Caco-2 (cell line): ENCODE data around the gene CDKN1A. TPM values are rescaled to one million over a fixed set of nuclear protein-coding genes. Genes with fewer than 3 reads are reported as not detected.
A peak's percentile ranks its signal among the peaks of the same experiment; 100 is the strongest.

Source experiments
- BruUV-seq: library from RNA; stranded (reverse); fragments of 400-500 nt; replicated peaks from 2 replicates; lab custom pipeline; 2021; lab: Mats Ljungman, UMichigan
- CTCF ChIA-PET: fragments of 300-600 bp; sonication (Branson Sonifier 250); formaldehyde crosslinking; loops from one replicate; lab custom pipeline; 2022; ENCODE audit warnings: antibody characterized with exemption; lab: Charles Lee
- POLR2A ChIA-PET: fragments of 300-600 bp; sonication (Branson Sonifier 250); formaldehyde crosslinking; loops from one replicate; lab custom pipeline; 2022; ENCODE audit warnings: antibody characterized with exemption; lab: Charles Lee
- DNase-seq, 2 experiments: peaks; one replicate each; pipeline versions ENCODE4 v3.0.0 to v3.0.0-alpha.2; 2020 to 2022
- H3K27me3 ChIP-seq: replicated peaks from 2 replicates; pipeline ENCODE4 v1.6.0; 2011; ENCODE audit warnings: low read length; ENCODE audit not compliant: control insufficient read depth, insufficient read depth
- H3K36me3 ChIP-seq: 2 replicates; pipeline ENCODE4 v1.5.1; 2011; ENCODE audit warnings: low read length; ENCODE audit not compliant: control insufficient read depth, insufficient read depth
- H3K4me1 ChIP-seq: fragments of 250-450 bp; sonication (Bioruptor Pico); 2 replicates; pipeline ENCODE4 v1.5.1; 2020; ENCODE audit warnings: mild to moderate bottlenecking
- H3K4me3 ChIP-seq: 2 replicates; pipeline ENCODE4 v1.5.1; 2011; ENCODE audit warnings: low read depth, mild to moderate bottlenecking, control low read depth, low read length
- H3K9me3 ChIP-seq: fragments of 250-450 bp; sonication (Bioruptor Pico); 2 replicates; pipeline ENCODE4 v1.5.1; 2020; ENCODE audit warnings: mild to moderate bottlenecking, moderate library complexity
- H3K27ac Mint-ChIP-seq: one replicate; pipeline ENCODE4 v1.8.0; 2022; ENCODE audit warnings: mixed read lengths; ENCODE audit not compliant: unreplicated experiment
- H3K27me3 Mint-ChIP-seq: one replicate; pipeline ENCODE4 v1.8.0; 2022; ENCODE audit warnings: mixed read lengths; ENCODE audit not compliant: insufficient read depth, unreplicated experiment
- H3K36me3 Mint-ChIP-seq: one replicate; pipeline ENCODE4 v1.8.0; 2022; ENCODE audit warnings: mild to moderate bottlenecking, mixed read lengths; ENCODE audit not compliant: insufficient read depth, unreplicated experiment
- H3K4me1 Mint-ChIP-seq: one replicate; pipeline ENCODE4 v1.8.0; 2022; ENCODE audit warnings: low read depth, mixed read lengths; ENCODE audit not compliant: unreplicated experiment
- H3K4me3 Mint-ChIP-seq: one replicate; pipeline ENCODE4 v1.8.0; 2022; ENCODE audit warnings: mild to moderate bottlenecking, moderate library complexity, mixed read lengths; ENCODE audit not compliant: unreplicated experiment
- H3K9me3 Mint-ChIP-seq: one replicate; pipeline ENCODE4 v1.8.0; 2022; ENCODE audit warnings: mixed read lengths; ENCODE audit not compliant: unreplicated experiment
- CTCF ChIP-seq, 2 experiments: fragments of 200-600 bp in 1 of 2; IDR thresholded peaks; 1 replicate in 1 of 2; 2 replicates in 1 of 2; pipeline versions ENCODE4 v1.5.1 to v1.8.0; 2011 to 2022; ENCODE audit warnings: antibody characterized with exemption in 1 of 2, control low read depth in 1 of 2, inconsistent platforms in 1 of 2, low read depth in 1 of 2, low read length in 1 of 2, mild to moderate bottlenecking in 1 of 2, moderate library complexity in 1 of 2; ENCODE audit not compliant: insufficient read depth in 1 of 2, severe bottlenecking in 1 of 2, unreplicated experiment in 1 of 2
- intact Hi-C: fragments of 100-400 bp; cut with micrococcal nuclease; formaldehyde crosslinking; loops from one replicate; pipeline ENCODE4 v1.10.0; 2022; ENCODE audit not compliant: unreplicated experiment
- total RNA-seq: library from RNA; stranded (reverse); gene quantifications from 2 replicates; pipeline ENCODE4 v1.2.3, GENCODE V29; 2022

Gene CDKN1A
- total RNA-seq, 1 experiment from 2014 or later, result 3.0 TPM

GRCh38 chr6:36712816-36713215 is 34.3 kb downstream of the CDKN1A start:
- intact Hi-C loops, result no loop called here
- H3K4me1 Mint-ChIP-seq, result no peaks in the 10 kb centered on the region
- no TSS peak for BruUV-seq
- no peaks in the 10 kb centered on the region for H3K27me3 Mint-ChIP-seq
- Histone ChIP-seq H3K27me3 (no peaks in the 10 kb centered on the region), H3K9me3 (no peaks in the 10 kb centered on the region), H3K36me3 (no peaks in the 10 kb centered on the region), H3K4me1 (peaks cover 4% of the 10 kb centered on the region), H3K4me3 (no peak overlapping the region)
- ChIA-PET CTCF (no interaction called here), POLR2A (no interaction called here)
- H3K9me3 Mint-ChIP-seq, result no peaks in the 10 kb centered on the region
- no peak overlapping the region for H3K4me3 Mint-ChIP-seq
- H3K27ac Mint-ChIP-seq, result no peak overlapping the region
- no peaks in the 10 kb centered on the region for H3K36me3 Mint-ChIP-seq
- no peak for TF ChIP-seq CTCF (IDR thresholded peaks at IDR 0.05; ENCODE audit: insufficient read depth in 1 of 2, low read depth in 1 of 2, low read length in 1 of 2, severe bottlenecking in 1 of 2, unreplicated experiment in 1 of 2)
- no peak for DNase-seq

- Mint-ChIP-seq H3K27me3 (no peaks in the 10 kb centered on the region), H3K36me3 (no peaks in the 10 kb centered on the region), H3K27ac (no peak overlapping the region), H3K4me1 (no peaks in the 10 kb centered on the region), H3K9me3 (no peaks in the 10 kb centered on the region), H3K4me3 (no peak overlapping the region)
- CTCF ChIA-PET, result no interaction called here
- H3K4me1 ChIP-seq, result peaks cover 4% of the 10 kb centered on the region
- no peaks in the 10 kb centered on the region for H3K27me3 ChIP-seq
- TF ChIP-seq CTCF (IDR thresholded peaks at IDR 0.05; ENCODE audit: insufficient read depth in 1 of 2, low read depth in 1 of 2, low read length in 1 of 2, severe bottlenecking in 1 of 2, unreplicated experiment in 1 of 2), result no peak
- POLR2A ChIA-PET, result no interaction called here
- H3K36me3 ChIP-seq, result no peaks in the 10 kb centered on the region
- no peaks in the 10 kb centered on the region for H3K9me3 ChIP-seq
- intact Hi-C loops, result no loop called here
- DNase-seq, result no peak
- H3K4me3 ChIP-seq, result no peak overlapping the region
- no TSS peak for BruUV-seq
These were observed 35.3 kb downstream of the CDKN1A start for GRCh38 chr6:36713846-36714245.

- intact Hi-C loops, result no loop called here
These were observed 36.0 kb downstream of the CDKN1A start for GRCh38 chr6:36714511-36714910.

More at GRCh38 chr6:36714511-36714910, 36.0 kb downstream of the CDKN1A start:
- TF ChIP-seq CTCF (IDR thresholded peaks at IDR 0.05; ENCODE audit: insufficient read depth in 1 of 2, low read depth in 1 of 2, low read length in 1 of 2, severe bottlenecking in 1 of 2, unreplicated experiment in 1 of 2), result no peak
- ChIA-PET POLR2A (no interaction called here), CTCF (no interaction called here)
- Mint-ChIP-seq H3K27ac (no peak overlapping the region), H3K27me3 (no peaks in the 10 kb centered on the region), H3K4me1 (no peaks in the 10 kb centered on the region), H3K36me3 (no peaks in the 10 kb centered on the region), H3K9me3 (no peaks in the 10 kb centered on the region), H3K4me3 (no peak overlapping the region)
- peak in 1 of 2 experiments; percentile 12 for DNase-seq
- no TSS peak for BruUV-seq
- Histone ChIP-seq H3K4me3 (no peak overlapping the region), H3K9me3 (no peaks in the 10 kb centered on the region), H3K36me3 (no peaks in the 10 kb centered on the region), H3K27me3 (no peaks in the 10 kb centered on the region), H3K4me1 (peaks cover 4% of the 10 kb centered on the region)
